ENCODE data around the gene HMGXB3. TPM values are rescaled to one million over a fixed set of nuclear protein-coding genes. Genes with fewer than 3 reads are reported as not detected.
"Not testable (repeated sequence)": the region's sequence is repeated elsewhere in the genome, so short reads cannot be mapped to it uniquely, and the experiment has no call there.

HMGXB3 gene
- total RNA-seq, 2 donors from 2014 or later = 49.2 to 50.1 TPM

DNA sequence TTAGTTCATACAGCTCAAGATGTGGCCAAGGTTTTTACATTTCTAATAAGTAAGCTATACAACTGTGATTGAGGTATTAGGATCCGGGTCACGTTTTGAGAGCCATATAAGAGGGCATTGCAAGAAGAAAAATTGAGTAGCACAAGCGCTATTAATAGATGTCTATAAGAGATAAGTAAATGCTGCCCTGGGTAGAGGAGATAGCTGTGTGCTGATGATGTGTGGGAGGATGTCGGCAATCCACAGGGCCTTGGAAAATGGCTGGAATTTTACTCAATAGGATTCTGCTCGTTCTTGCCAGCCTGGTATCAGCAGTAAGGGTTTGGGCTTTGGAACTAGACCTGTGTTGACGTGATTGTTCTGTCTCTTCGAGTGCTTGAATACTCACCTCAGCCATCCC, 44.2 kb downstream of the HMGXB3 start:
- no peak for ATAC-seq (ENCODE audit: insufficient number of reproducible peaks, low FRiP score, low read depth)

GRCh38 chr5:150045549-150045948, 45.0 kb downstream of the HMGXB3 start:
- Histone ChIP-seq H3K36me3 (peaks cover 63% of the 10 kb centered on the region), H3K4me1 (ENCODE audit: control insufficient read depth in 1 of 2, low read depth in 2 of 2) (peaks cover 6 to 12% of the 10 kb centered on the region in 2 donors)
- DNase-seq (ENCODE audit: low spot score) = no peak

More for the DNA sequence above, 44.2 kb downstream of the HMGXB3 start:
- Histone ChIP-seq H3K36me3 (peaks cover 59% of the 10 kb centered on the region), H3K27me3 (replicated peaks; ENCODE audit: insufficient read depth) (no peaks in the 10 kb centered on the region), H3K27ac (no peak overlapping the region), H3K4me1 (ENCODE audit: control insufficient read depth in 1 of 2, low read depth in 2 of 2) (peaks cover 6 to 12% of the 10 kb centered on the region in 2 donors), H3K4me3 (no peak overlapping the region), H3K9me3 (no peaks in the 10 kb centered on the region)
- no peak for DNase-seq (ENCODE audit: low spot score)
- TF ChIP-seq, protein P1, sequence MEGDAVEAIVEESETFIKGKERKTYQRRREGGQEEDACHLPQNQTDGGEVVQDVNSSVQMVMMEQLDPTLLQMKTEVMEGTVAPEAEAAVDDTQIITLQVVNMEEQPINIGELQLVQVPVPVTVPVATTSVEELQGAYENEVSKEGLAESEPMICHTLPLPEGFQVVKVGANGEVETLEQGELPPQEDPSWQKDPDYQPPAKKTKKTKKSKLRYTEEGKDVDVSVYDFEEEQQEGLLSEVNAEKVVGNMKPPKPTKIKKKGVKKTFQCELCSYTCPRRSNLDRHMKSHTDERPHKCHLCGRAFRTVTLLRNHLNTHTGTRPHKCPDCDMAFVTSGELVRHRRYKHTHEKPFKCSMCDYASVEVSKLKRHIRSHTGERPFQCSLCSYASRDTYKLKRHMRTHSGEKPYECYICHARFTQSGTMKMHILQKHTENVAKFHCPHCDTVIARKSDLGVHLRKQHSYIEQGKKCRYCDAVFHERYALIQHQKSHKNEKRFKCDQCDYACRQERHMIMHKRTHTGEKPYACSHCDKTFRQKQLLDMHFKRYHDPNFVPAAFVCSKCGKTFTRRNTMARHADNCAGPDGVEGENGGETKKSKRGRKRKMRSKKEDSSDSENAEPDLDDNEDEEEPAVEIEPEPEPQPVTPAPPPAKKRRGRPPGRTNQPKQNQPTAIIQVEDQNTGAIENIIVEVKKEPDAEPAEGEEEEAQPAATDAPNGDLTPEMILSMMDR (IDR thresholded peaks at IDR 0.05) = no peak

DNA sequence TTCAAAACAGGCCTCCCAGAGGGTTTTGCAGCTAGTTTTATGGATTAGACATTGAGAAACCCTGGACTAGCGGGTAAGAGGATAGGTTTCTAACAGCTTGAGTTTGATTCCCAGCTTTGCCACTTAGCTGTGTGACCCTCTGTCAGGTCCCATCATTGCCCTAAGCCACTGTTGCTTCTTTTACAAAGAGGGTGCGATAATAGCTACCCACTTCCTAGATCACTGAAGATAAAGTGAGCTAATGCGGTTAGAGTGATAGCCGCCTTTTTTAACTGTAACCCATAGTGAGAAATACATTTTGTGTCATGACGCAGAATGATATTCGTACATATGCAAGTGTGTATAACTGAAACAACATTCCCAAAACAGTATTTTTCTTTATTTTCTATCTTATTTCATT, 45.5 kb downstream of the HMGXB3 start:
- H3K9me3 ChIP-seq = no peaks in the 10 kb centered on the region
- DNase-seq (ENCODE audit: low spot score) = no peak
- peaks cover 6 to 12% of the 10 kb centered on the region in 2 donors for H3K4me1 ChIP-seq (ENCODE audit: control insufficient read depth in 1 of 2, low read depth in 2 of 2)
- no peak overlapping the region for H3K27ac ChIP-seq
- H3K4me3 ChIP-seq = no peak overlapping the region
- TF ChIP-seq, protein P1 (IDR thresholded peaks at IDR 0.05) = no peak
- ATAC-seq (ENCODE audit: insufficient number of reproducible peaks, low FRiP score, low read depth) = no peak
- H3K36me3 ChIP-seq = peaks cover 63% of the 10 kb centered on the region
- no peaks in the 10 kb centered on the region for H3K27me3 ChIP-seq (replicated peaks; ENCODE audit: insufficient read depth)

More at GRCh38 chr5:150045549-150045948, 45.0 kb downstream of the HMGXB3 start:
- ATAC-seq (ENCODE audit: insufficient number of reproducible peaks, low FRiP score, low read depth) = no peak
- TF ChIP-seq, protein P1 (IDR thresholded peaks at IDR 0.05) = no peak
- H3K27ac ChIP-seq = no peak overlapping the region
- no peak overlapping the region for H3K4me3 ChIP-seq
- no peaks in the 10 kb centered on the region for H3K27me3 ChIP-seq (replicated peaks; ENCODE audit: insufficient read depth)
- H3K9me3 ChIP-seq = no peaks in the 10 kb centered on the region

- peaks cover 75% of the 10 kb centered on the region for H3K36me3 ChIP-seq
- not testable (repeated sequence) for DNase-seq (ENCODE audit: low spot score); H3K4me1 ChIP-seq (ENCODE audit: control insufficient read depth in 1 of 2, low read depth in 2 of 2); H3K9me3 ChIP-seq; H3K27me3 ChIP-seq (replicated peaks; ENCODE audit: insufficient read depth); H3K27ac ChIP-seq; ATAC-seq (ENCODE audit: insufficient number of reproducible peaks, low FRiP score, low read depth); H3K4me3 ChIP-seq
Measured at GRCh38 chr5:150050172-150050811, 49.8 kb downstream of the HMGXB3 start.

DNA sequence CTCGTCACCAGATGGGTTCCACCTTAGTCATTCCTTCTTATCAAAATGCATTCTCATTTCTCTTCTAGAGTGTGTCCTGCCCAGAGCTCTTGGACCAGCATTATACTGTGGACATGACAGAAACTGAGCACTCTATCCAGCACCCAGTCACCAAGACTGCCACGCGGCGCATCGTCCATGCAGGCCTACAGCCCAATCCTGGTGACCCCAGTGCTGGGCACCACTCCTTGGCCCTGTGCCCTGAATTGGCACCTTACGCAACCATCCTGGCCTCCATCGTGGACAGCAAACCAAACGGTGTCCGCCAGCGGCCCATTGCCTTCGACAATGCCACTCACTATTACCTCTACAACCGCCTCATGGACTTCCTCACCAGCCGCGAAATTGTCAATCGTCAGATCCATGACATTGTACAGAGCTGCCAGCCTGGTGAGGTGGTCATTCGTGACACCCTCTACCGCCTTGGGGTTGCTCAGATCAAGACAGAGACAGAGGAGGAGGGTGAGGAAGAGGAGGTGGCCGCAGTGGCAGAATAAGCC, 51.2 kb downstream of the HMGXB3 start:
- no peaks in the 10 kb centered on the region for H3K9me3 ChIP-seq
- ATAC-seq (ENCODE audit: insufficient number of reproducible peaks, low FRiP score, low read depth) (no peak), DNase-seq (ENCODE audit: low spot score) (no peak)
- H3K4me1 ChIP-seq (ENCODE audit: control insufficient read depth in 1 of 2, low read depth in 2 of 2) = no peaks in the 10 kb centered on the region
- no peaks in the 10 kb centered on the region for H3K27me3 ChIP-seq (replicated peaks; ENCODE audit: insufficient read depth)
- no peak overlapping the region for H3K4me3 ChIP-seq
- H3K27ac ChIP-seq = no peak overlapping the region
- TF ChIP-seq, protein P1 (IDR thresholded peaks at IDR 0.05) = no peak
- H3K36me3 ChIP-seq = peaks cover 69% of the 10 kb centered on the region
